SK-N-SH (cell line): ENCODE results near the gene UBTD2. TPM values are rescaled to one million over a fixed set of nuclear protein-coding genes. Genes with fewer than 3 reads are reported as not detected.

Source experiments
- CTCF ChIA-PET: fragments of 300-600, 350-600 bp; formaldehyde crosslinking; extraction: SDS; loops from one replicate; lab custom pipeline; 2021; lab: Yijun Ruan, JAX
- POLR2A ChIA-PET: fragments of 350-600 bp; sonication (Branson Sonifier 250); formaldehyde crosslinking; extraction: SDS; loops from one replicate; lab custom pipeline; 2020; ENCODE audit warnings: antibody characterized with exemption, inconsistent platforms; lab: Yijun Ruan, JAX
- DNase-seq: peaks from one replicate; pipeline ENCODE4 v3.0.0; 2012
- H2AFZ ChIP-seq: fragments of 200-600 bp; sonication (generic); 2 replicates; pipeline ENCODE4 v1.8.1; 2016; ENCODE audit warnings: antibody characterized with exemption, mild to moderate bottlenecking, low read depth
- H3F3A ChIP-seq: fragments of 200-600 bp; sonication (generic); replicated peaks from 2 replicates; pipeline ENCODE3; 2016; ENCODE audit warnings: antibody characterized with exemption, mild to moderate bottlenecking; ENCODE audit not compliant: insufficient read depth
- H3K27ac ChIP-seq, 2 experiments: fragments of 200-500 bp in 1 of 2; fragments of 200-600 bp in 1 of 2; sonication (Bioruptor generic) in 1 of 2; sonication (generic), shearing (Covaris generic) in 1 of 2; 2 replicates each; pipeline versions ENCODE4 v1.5.1 to v1.6.1; 2014 to 2016; ENCODE audit warnings: low read depth in 2 of 2, inconsistent platforms in 1 of 2, low read length in 1 of 2, mild to moderate bottlenecking in 1 of 2, mixed read lengths in 1 of 2
- H3K27me3 ChIP-seq: fragments of 200-600 bp; sonication (generic), shearing (Covaris generic); 2 replicates; pipeline ENCODE4 v1.6.1; 2016; ENCODE audit warnings: mixed run types; ENCODE audit not compliant: insufficient read depth
- H3K36me3 ChIP-seq, 2 experiments: fragments of 200-500 bp in 1 of 2; fragments of 200-600 bp in 1 of 2; sonication (Bioruptor generic) in 1 of 2; sonication (generic) in 1 of 2; replicated peaks in 1 of 2; 2 replicates each; pipeline versions ENCODE3 to v1.5.1; 2014 to 2016; ENCODE audit warnings: low read length in 1 of 2, mild to moderate bottlenecking in 1 of 2; ENCODE audit not compliant: insufficient read depth in 2 of 2, control insufficient read depth in 1 of 2
- H3K4me1 ChIP-seq, 2 experiments: fragments of 200-500 bp in 1 of 2; fragments of 200-600 bp in 1 of 2; sonication (Bioruptor generic) in 1 of 2; sonication (generic), shearing (Covaris generic) in 1 of 2; 2 replicates each; pipeline versions ENCODE4 v1.5.1 to v1.6.1; 2014 to 2016; ENCODE audit warnings: low read depth in 1 of 2, low read length in 1 of 2, mixed run types in 1 of 2; ENCODE audit not compliant: insufficient read depth in 2 of 2, control insufficient read depth in 1 of 2
- H3K4me2 ChIP-seq: fragments of 200-600 bp; sonication (generic), shearing (Covaris generic); 2 replicates; pipeline ENCODE4 v1.6.1; 2017; ENCODE audit warnings: mixed run types
- H3K4me3 ChIP-seq, 2 experiments: fragments of 200-500 bp in 1 of 2; fragments of 200-600 bp in 1 of 2; sonication (Bioruptor generic) in 1 of 2; sonication (generic), shearing (Covaris generic) in 1 of 2; 2 replicates each; pipeline versions ENCODE4 v1.5.1 to v1.8.1; 2014 to 2016; ENCODE audit warnings: low read depth in 2 of 2, inconsistent platforms in 1 of 2, low read length in 1 of 2, mild to moderate bottlenecking in 1 of 2, mixed read lengths in 1 of 2, moderate library complexity in 1 of 2
- H3K79me2 ChIP-seq: fragments of 200-600 bp; sonication (generic); 2 replicates; pipeline ENCODE4 v1.8.1; 2017; ENCODE audit warnings: mild to moderate bottlenecking; ENCODE audit not compliant: insufficient read depth
- H3K9ac ChIP-seq: fragments of 200-600 bp; sonication (generic); 2 replicates; pipeline ENCODE4 v1.6.1; 2017; ENCODE audit warnings: mixed run types
- H3K9me2 ChIP-seq: fragments of 200-600 bp; sonication (generic); 2 replicates; pipeline ENCODE4 v1.6.1; 2017; ENCODE audit warnings: mixed run types
- H3K9me3 ChIP-seq: fragments of 200-600 bp; sonication (generic); 2 replicates; pipeline ENCODE4 v1.6.1; 2017; ENCODE audit warnings: mixed run types, mild to moderate bottlenecking, moderate library complexity
- H4K20me1 ChIP-seq: fragments of 200-600 bp; sonication (generic); 2 replicates; pipeline ENCODE4 v1.6.1; 2017; ENCODE audit warnings: mild to moderate bottlenecking, mixed run types; ENCODE audit not compliant: insufficient read depth
- EP300 ChIP-seq, 2 experiments: IDR thresholded peaks; 2 replicates each; pipeline versions ENCODE4 v1.4.0 to v1.6.1; 2012; ENCODE audit warnings: borderline replicate concordance in 1 of 2, low read depth in 1 of 2, low read length in 1 of 2
- GATA2 ChIP-seq: sonication (generic); formaldehyde crosslinking; IDR thresholded peaks from 2 replicates; pipeline ENCODE4 v1.5.0; 2020; ENCODE audit warnings: mild to moderate bottlenecking, missing genetic modification reagents
- NFIC ChIP-seq: IDR thresholded peaks from 2 replicates; pipeline ENCODE4 v1.4.0; 2012; ENCODE audit warnings: borderline replicate concordance
- POLR2AphosphoS5 ChIP-seq: IDR thresholded peaks from 2 replicates; pipeline ENCODE4 v1.6.1; 2012; ENCODE audit warnings: low read depth, low read length
- RCOR1 ChIP-seq: fragments of 150-350 bp; IDR thresholded peaks from 2 replicates; pipeline ENCODE4 v1.6.1; 2017; ENCODE audit warnings: antibody characterized with exemption, low read length
- SMC3 ChIP-seq: IDR thresholded peaks from 2 replicates; pipeline ENCODE4 v1.6.1; 2012; ENCODE audit warnings: low read depth, low read length, improper control_type of control experiment
- TAF1 ChIP-seq: IDR thresholded peaks from 2 replicates; pipeline ENCODE4 v1.6.1; 2012; ENCODE audit warnings: low read depth, mild to moderate bottlenecking, low read length, moderate library complexity, borderline replicate concordance
- TCF12 ChIP-seq: IDR thresholded peaks from 2 replicates; pipeline ENCODE4 v1.4.0; 2012
- WGBS: methylation state at CpG from one replicate; pipeline ENCODE4 v1.1.6; 2017; ENCODE audit warnings: low lambda C conversion rate; 5-methylcytosine and 5-hydroxymethylcytosine counted together
- polyA plus RNA-seq, 3 experiments: library from polyadenylated mRNA; depleted of rRNA; stranded (reverse); fragments of >200 nt; gene quantifications; 2 replicates each; pipeline ENCODE4 v1.2.3, GENCODE V29; 2012
- TF ChIP-seq, protein P1 (sequence below): IDR thresholded peaks from 2 replicates; pipeline ENCODE4 v1.6.1; 2012; ENCODE audit warnings: mild to moderate bottlenecking, low read depth, low read length, moderate library complexity
- TF ChIP-seq, protein P2 (sequence below): fragments of 150-350 bp; IDR thresholded peaks from 2 replicates; pipeline ENCODE4 v1.6.1; 2017; ENCODE audit warnings: antibody characterized with exemption, low read length, low read depth, borderline replicate concordance
- TF ChIP-seq, protein P3 (sequence below): IDR thresholded peaks from 2 replicates; pipeline ENCODE4 v1.4.0; 2012; ENCODE audit warnings: low read depth, borderline replicate concordance
- TF ChIP-seq, protein P4 (sequence below): IDR thresholded peaks from 2 replicates; pipeline ENCODE4; 2012

UBTD2 gene
- polyA plus RNA-seq, 1 of the 3 experiments (the other 2 are of a cell fraction) = 13.8 TPM

DNA sequence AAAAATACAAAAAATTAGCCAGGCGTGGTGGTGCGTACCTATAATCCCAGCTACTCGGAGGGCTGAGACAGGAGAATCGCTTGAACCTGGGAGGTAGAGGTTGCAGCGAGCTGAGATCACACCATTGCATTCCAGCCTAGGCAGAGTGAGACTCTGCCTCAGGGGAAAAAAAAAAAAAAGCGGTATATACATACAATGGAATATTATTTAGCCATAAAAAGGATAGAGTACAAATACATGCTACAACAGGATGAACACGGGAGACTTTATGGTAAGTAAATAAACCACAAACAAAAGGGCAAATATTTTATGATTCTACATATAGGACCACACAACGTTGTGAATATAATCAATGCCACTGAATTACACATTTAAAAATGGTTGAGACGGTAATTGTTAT lies 5.2 kb downstream of the UBTD2 start (continued):
- no peak for TF ChIP-seq SMC3

DNA sequence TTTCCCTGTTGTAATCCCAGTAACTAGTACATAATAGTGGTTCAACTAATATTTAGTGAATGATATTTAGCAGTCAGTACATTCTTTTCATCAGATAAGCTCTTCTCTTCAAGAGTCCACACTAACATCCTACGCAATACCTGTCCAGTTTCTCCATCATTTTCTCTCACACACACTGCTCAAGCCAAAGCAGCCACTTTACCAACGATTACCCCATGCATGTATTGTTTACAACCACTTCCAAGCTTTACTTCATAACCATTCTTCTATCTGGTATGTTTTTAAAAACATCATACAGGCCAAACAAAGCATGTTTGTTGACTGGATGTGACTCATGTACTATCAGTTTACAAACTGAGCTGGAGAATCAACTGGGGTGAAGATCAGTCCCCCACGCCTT lies 7.3 kb downstream of the UBTD2 start:
- no peak overlapping the region for H3K4me3 ChIP-seq
- H3K4me2 ChIP-seq = no peak overlapping the region
- H2AFZ ChIP-seq = no peak overlapping the region
- H3K79me2 ChIP-seq = peaks cover 100% of the 10 kb centered on the region
- H3K9ac ChIP-seq = no peak overlapping the region
- no peak overlapping the region for H3K27ac ChIP-seq
- no peak for TF ChIP-seq NFIC
- TF ChIP-seq, protein P1, sequence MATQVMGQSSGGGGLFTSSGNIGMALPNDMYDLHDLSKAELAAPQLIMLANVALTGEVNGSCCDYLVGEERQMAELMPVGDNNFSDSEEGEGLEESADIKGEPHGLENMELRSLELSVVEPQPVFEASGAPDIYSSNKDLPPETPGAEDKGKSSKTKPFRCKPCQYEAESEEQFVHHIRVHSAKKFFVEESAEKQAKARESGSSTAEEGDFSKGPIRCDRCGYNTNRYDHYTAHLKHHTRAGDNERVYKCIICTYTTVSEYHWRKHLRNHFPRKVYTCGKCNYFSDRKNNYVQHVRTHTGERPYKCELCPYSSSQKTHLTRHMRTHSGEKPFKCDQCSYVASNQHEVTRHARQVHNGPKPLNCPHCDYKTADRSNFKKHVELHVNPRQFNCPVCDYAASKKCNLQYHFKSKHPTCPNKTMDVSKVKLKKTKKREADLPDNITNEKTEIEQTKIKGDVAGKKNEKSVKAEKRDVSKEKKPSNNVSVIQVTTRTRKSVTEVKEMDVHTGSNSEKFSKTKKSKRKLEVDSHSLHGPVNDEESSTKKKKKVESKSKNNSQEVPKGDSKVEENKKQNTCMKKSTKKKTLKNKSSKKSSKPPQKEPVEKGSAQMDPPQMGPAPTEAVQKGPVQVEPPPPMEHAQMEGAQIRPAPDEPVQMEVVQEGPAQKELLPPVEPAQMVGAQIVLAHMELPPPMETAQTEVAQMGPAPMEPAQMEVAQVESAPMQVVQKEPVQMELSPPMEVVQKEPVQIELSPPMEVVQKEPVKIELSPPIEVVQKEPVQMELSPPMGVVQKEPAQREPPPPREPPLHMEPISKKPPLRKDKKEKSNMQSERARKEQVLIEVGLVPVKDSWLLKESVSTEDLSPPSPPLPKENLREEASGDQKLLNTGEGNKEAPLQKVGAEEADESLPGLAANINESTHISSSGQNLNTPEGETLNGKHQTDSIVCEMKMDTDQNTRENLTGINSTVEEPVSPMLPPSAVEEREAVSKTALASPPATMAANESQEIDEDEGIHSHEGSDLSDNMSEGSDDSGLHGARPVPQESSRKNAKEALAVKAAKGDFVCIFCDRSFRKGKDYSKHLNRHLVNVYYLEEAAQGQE = no peak
- TF ChIP-seq, protein P2, sequence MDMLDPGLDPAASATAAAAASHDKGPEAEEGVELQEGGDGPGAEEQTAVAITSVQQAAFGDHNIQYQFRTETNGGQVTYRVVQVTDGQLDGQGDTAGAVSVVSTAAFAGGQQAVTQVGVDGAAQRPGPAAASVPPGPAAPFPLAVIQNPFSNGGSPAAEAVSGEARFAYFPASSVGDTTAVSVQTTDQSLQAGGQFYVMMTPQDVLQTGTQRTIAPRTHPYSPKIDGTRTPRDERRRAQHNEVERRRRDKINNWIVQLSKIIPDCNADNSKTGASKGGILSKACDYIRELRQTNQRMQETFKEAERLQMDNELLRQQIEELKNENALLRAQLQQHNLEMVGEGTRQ = no peak
- TF ChIP-seq RCOR1 = no peak
- no peak for TF ChIP-seq EP300 (IDR thresholded peaks at IDR 0.05; ENCODE audit: borderline replicate concordance in 1 of 2, low read depth in 1 of 2, low read length in 1 of 2)
- TF ChIP-seq, protein P3, sequence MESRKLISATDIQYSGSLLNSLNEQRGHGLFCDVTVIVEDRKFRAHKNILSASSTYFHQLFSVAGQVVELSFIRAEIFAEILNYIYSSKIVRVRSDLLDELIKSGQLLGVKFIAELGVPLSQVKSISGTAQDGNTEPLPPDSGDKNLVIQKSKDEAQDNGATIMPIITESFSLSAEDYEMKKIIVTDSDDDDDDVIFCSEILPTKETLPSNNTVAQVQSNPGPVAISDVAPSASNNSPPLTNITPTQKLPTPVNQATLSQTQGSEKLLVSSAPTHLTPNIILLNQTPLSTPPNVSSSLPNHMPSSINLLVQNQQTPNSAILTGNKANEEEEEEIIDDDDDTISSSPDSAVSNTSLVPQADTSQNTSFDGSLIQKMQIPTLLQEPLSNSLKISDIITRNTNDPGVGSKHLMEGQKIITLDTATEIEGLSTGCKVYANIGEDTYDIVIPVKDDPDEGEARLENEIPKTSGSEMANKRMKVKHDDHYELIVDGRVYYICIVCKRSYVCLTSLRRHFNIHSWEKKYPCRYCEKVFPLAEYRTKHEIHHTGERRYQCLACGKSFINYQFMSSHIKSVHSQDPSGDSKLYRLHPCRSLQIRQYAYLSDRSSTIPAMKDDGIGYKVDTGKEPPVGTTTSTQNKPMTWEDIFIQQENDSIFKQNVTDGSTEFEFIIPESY = no peak
- TF ChIP-seq POLR2AphosphoS5 = no peak
- TF ChIP-seq TAF1 = no peak
- TF ChIP-seq TCF12 = no peak
- TF ChIP-seq GATA2 (CRISPR knock-in tag) = no peak
- TF ChIP-seq, protein P4, sequence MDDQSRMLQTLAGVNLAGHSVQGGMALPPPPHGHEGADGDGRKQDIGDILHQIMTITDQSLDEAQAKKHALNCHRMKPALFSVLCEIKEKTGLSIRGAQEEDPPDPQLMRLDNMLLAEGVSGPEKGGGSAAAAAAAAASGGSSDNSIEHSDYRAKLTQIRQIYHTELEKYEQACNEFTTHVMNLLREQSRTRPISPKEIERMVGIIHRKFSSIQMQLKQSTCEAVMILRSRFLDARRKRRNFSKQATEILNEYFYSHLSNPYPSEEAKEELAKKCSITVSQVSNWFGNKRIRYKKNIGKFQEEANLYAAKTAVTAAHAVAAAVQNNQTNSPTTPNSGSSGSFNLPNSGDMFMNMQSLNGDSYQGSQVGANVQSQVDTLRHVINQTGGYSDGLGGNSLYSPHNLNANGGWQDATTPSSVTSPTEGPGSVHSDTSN = no peak
- TF ChIP-seq, all 33 proteins: peak for 0
- WGBS = 93% methylated on average over 3 of the region's 3 CpGs
- no peak for DNase-seq
- ChIA-PET POLR2A (no interaction called here), CTCF (no interaction called here)
- peaks cover 91% of the 10 kb centered on the region for H4K20me1 ChIP-seq
- H3K9me2 ChIP-seq = no peaks in the 10 kb centered on the region
- no peaks in the 10 kb centered on the region for H3F3A ChIP-seq
- peaks cover 5 to 7% of the 10 kb centered on the region in 2 experiments; a peak in 2 of 4 replicates for H3K4me1 ChIP-seq
- H3K27me3 ChIP-seq = no peaks in the 10 kb centered on the region
- no peaks in the 10 kb centered on the region for H3K9me3 ChIP-seq
- H3K36me3 ChIP-seq = peaks cover 0 to 13% of the 10 kb centered on the region in 2 experiments
